IPS DF 6.9 (cell line): ENCODE data around the gene NLGN4X.

Experiments used
- DNase-seq: peaks from one replicate; pipeline ENCODE4 v3.0.0-alpha.2; 2013; ENCODE audit warnings: low read depth, low spot score
- H3K27ac ChIP-seq: one replicate; pipeline ENCODE4 v1.5.1; 2013; ENCODE audit warnings: low read length, control low read depth
- H3K27me3 ChIP-seq: 2 replicates; pipeline ENCODE4 v1.6.1; 2013; ENCODE audit warnings: mild to moderate bottlenecking, low read length; ENCODE audit not compliant: control insufficient read depth, insufficient read depth
- H3K36me3 ChIP-seq: 2 replicates; pipeline ENCODE4 v1.6.1; 2013; ENCODE audit warnings: low read length; ENCODE audit not compliant: control insufficient read depth, insufficient read depth
- H3K4me1 ChIP-seq: 2 replicates; pipeline ENCODE4 v1.6.1; 2013; ENCODE audit warnings: low read length; ENCODE audit not compliant: control insufficient read depth, insufficient read depth
- H3K4me3 ChIP-seq: 2 replicates; pipeline ENCODE4 v1.5.1; 2013; ENCODE audit warnings: mild to moderate bottlenecking, low read length
- H3K9me3 ChIP-seq: 2 replicates; pipeline ENCODE4 v1.6.1; 2013; ENCODE audit warnings: low read length, inconsistent platforms; ENCODE audit not compliant: control insufficient read depth, insufficient read depth
- WGBS: extraction: QIAGEN DNeasy Blood & Tissue Kit; methylation state at CpG from one replicate; pipeline ENCODE4 v1.1.7; 2013; ENCODE audit warnings: mixed read lengths, missing lambda C conversion rate; ENCODE audit not compliant: insufficient read length, insufficient coverage; 5-methylcytosine and 5-hydroxymethylcytosine counted together

Gene NLGN4X

DNA sequence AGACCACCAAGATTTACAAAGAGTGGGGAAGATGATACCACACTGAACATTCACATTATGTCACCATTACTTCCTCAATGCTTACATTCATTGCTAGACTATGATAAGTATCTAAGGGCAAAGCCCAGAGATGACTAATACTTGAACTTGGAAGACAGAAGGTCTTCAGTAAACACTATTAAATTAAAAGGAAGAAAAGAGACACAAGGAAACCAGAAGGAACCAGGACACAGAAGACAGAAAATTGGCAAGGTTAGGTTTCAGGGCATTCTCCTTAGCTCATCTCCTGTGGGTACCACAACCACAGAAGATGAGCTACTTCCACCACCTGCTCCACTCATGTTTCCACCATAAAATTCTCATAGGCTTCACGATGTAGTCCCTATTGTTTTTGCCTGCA is 64.9 kb downstream of the NLGN4X start:
- H3K4me1 ChIP-seq = no peaks in the 10 kb centered on the region
- WGBS = no CpG with 5 or more reads among the region's 1 CpG
- no peaks in the 10 kb centered on the region for H3K36me3 ChIP-seq
- no peak for DNase-seq
- no peak overlapping the region for H3K27ac ChIP-seq
- no peaks in the 10 kb centered on the region for H3K9me3 ChIP-seq
- H3K27me3 ChIP-seq = no peaks in the 10 kb centered on the region
- H3K4me3 ChIP-seq = no peak overlapping the region

DNA sequence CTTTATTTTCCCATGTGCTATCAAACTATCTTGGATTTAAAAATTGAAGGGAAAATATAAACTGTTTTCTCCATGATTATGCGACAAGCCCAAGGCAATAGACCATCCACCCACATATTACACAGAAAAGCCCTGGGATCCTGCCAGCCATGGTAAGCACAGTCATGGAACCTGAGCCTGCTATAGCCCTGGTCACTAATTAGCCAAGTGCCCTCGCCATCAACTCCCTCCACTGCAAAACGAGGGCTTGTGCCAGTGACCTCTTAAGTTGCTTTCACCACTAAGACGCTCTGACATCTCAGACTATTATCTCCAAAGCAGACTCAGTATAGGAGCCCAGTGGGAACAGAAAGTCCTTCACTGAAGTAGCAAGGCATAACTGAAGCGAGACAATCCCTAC is 69.2 kb downstream of the NLGN4X start:
- H3K27ac ChIP-seq = no peak overlapping the region
- H3K9me3 ChIP-seq = no peaks in the 10 kb centered on the region
- no peaks in the 10 kb centered on the region for H3K36me3 ChIP-seq
- no CpG with 5 or more reads among the region's 5 CpGs for WGBS
- H3K4me1 ChIP-seq = no peaks in the 10 kb centered on the region
- no peaks in the 10 kb centered on the region for H3K27me3 ChIP-seq
- no peak for DNase-seq
- H3K4me3 ChIP-seq = no peak overlapping the region

DNA sequence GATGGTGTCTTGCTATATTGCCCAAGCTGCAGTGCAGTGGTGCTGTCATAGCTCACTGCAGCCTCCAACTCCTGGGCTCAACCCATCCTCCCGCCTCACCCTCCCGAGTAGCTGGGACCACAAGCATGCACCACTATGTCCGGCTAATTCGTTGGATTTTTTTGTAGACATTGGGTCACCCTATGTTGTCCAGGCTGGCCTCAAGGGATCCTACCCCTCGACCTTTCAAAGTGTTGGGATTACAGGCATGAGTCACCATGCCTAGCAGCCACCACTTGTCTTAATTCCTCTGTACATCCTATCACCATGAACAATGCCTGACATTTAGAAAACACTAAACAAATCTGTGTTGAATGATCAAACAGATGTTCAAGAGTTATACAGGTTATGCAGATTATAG is 76.7 kb downstream of the NLGN4X start:
- Histone ChIP-seq H3K27ac (no peak overlapping the region), H3K9me3 (no peaks in the 10 kb centered on the region), H3K36me3 (no peaks in the 10 kb centered on the region), H3K4me3 (no peak overlapping the region), H3K4me1 (no peaks in the 10 kb centered on the region), H3K27me3 (no peaks in the 10 kb centered on the region)
- no CpG with 5 or more reads among the region's 5 CpGs for WGBS
- no peak for DNase-seq

DNA sequence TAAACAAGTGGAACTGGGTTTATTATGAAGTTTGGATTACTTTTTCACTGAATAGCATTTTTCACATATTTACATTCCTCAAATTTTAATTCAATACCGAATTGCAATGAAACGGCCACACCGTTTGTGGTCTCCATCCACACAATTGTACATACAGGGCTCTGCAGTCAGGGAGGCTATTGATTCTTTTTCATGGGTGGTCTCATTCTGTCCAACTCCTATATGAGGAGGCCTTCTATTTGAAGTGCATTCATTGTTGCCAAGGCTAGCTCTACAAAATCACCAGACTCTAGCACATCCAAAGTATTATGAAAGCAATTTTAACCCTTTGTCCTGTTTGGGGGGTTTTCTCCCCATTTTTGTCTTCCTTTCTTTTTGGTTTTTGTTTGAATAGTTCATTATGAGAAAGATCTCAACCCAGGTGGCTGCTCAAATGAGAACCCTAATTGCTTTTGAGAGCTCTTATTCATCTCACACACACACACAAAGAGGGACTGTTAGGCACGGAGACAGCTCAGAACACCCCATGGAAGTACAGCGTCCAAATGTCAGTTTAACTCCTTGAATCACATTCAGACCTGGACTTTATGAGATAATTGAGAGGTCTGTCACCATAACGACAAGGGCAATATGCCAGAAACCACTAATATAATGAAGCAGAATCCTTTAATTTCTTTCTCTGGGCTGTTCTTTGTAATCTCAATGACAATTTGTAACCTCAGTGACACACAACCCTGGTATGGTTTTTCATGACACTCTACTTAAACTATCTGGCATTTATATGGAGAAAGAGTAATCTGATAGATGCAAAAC is 79.4 kb downstream of the NLGN4X start:
- Histone ChIP-seq H3K4me1 (no peaks in the 10 kb centered on the region), H3K27me3 (no peaks in the 10 kb centered on the region), H3K4me3 (no peak overlapping the region), H3K27ac (no peak overlapping the region), H3K9me3 (no peaks in the 10 kb centered on the region), H3K36me3 (no peaks in the 10 kb centered on the region)
- WGBS = no CpG with 5 or more reads among the region's 6 CpGs
- DNase-seq = no peak

DNA sequence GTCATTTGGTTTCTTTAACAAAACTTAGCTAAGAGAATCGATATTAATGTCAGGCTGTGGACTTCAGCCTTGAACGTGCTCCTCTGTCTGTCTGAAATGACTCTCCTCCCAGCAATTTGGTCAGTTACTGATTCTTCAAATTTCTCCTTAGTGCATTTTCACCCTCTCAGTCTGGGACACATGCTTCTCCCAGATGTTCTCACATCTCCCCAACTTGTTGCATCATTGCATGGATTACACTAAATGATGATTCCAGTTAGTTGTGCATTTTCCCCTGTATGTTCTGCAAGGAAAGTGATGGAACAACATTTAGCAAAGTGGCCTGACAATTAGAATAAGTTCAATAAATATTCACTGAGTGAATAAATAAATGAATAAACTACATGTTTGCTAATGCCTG is 94.4 kb downstream of the NLGN4X start:
- no peaks in the 10 kb centered on the region for H3K36me3 ChIP-seq
- no CpG with 5 or more reads among the region's 2 CpGs for WGBS
- DNase-seq = no peak

DNA sequence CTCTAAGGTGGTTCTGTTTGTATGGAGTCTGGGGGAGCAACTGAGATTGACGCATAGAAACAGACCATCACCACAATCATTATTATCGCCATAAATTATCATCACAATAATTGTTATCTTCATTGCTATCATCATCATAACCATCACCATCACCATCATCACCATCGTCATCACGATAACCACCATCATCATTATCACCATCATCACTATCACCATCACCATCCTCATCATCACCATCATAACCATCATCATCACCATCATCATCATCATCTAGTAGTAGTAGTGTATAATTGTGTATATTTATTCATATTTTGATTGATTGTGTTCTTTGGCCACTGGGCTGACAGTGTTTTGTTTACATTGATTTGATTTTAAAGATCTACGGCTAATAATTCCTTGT is 95.7 kb downstream of the NLGN4X start:
- no peaks in the 10 kb centered on the region for H3K36me3 ChIP-seq
- no peaks in the 10 kb centered on the region for H3K27me3 ChIP-seq
- WGBS = 100% methylated on average over 2 of the region's 5 CpGs
- H3K9me3 ChIP-seq = no peaks in the 10 kb centered on the region
- H3K4me3 ChIP-seq = no peak overlapping the region
- no peaks in the 10 kb centered on the region for H3K4me1 ChIP-seq
- H3K27ac ChIP-seq = no peak overlapping the region
- no peak for DNase-seq

More for the DNA sequence above, 94.4 kb downstream of the NLGN4X start:
- Histone ChIP-seq H3K27ac (no peak overlapping the region), H3K27me3 (no peaks in the 10 kb centered on the region), H3K9me3 (no peaks in the 10 kb centered on the region), H3K4me1 (no peaks in the 10 kb centered on the region), H3K4me3 (no peak overlapping the region)

DNA sequence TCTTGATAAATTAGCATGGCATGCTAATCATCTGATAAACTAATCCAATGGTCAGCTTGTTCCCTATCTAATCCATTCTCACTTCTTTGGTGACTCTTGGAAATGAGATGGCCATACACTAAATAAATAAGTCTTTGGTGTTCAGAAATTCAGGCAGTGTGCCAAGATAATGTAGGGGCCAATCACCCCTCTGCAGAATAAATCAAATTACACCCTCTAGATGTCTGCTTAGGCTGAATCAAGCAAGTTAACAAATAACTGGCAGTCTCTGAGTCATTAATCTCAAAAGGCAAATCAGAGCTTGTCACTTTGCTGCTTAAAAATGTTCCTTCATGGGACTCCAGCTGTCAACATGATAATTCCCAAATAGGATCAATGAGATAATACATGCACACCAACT is 97.4 kb downstream of the NLGN4X start:
- DNase-seq = no peak
- Histone ChIP-seq H3K9me3 (no peaks in the 10 kb centered on the region), H3K4me1 (no peaks in the 10 kb centered on the region)

DNA sequence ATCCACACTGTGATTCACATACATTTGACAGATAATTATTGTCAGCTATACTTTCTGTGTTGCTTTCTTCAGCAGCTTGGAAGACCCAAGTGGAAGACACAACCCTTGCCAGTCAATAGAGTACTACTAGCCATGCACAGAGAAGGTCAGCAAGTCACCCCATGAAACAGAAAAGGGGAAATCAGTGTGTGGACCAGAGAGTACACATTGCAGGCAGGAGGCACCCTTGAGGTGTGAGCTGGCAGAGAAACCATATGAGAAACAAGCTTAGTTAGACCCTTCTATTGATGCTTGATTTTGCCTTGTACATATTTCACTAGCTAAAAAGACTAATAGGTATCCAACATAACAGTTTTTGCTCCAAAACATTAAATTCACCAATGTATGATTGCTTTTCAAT is 99.5 kb downstream of the NLGN4X start:
- Histone ChIP-seq H3K27me3 (no peaks in the 10 kb centered on the region), H3K4me3 (no peak overlapping the region), H3K36me3 (no peaks in the 10 kb centered on the region), H3K9me3 (no peaks in the 10 kb centered on the region), H3K4me1 (no peaks in the 10 kb centered on the region), H3K27ac (no peak overlapping the region)
- no peak for DNase-seq

More for the DNA sequence above, 97.4 kb downstream of the NLGN4X start:
- Histone ChIP-seq H3K27me3 (no peaks in the 10 kb centered on the region), H3K4me3 (no peak overlapping the region), H3K27ac (no peak overlapping the region), H3K36me3 (no peaks in the 10 kb centered on the region)

DNA sequence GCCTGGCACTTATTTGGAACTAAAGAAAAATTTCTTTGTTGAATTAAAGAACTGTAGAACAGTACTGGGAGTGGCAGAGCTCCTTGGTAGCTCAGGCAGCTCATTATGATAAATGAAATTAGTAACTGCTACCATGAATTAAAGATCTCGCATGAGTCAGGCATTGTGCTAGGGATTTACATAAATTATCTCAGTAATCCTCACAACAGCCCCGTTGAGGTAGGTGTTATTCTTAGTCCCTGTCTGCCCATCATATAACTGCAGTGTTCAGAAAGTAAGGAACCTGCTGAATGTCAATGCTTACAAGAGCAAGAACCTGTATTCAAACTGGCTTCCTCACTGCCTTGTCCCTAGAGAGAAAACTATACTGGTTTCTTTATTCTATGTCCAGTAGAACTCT is 108.3 kb downstream of the NLGN4X start:
- Histone ChIP-seq H3K4me1 (no peaks in the 10 kb centered on the region), H3K36me3 (no peaks in the 10 kb centered on the region), H3K27me3 (no peaks in the 10 kb centered on the region), H3K9me3 (no peaks in the 10 kb centered on the region), H3K27ac (no peak overlapping the region), H3K4me3 (no peak overlapping the region)
- DNase-seq = no peak
- no CpG with 5 or more reads among the region's 2 CpGs for WGBS

DNA sequence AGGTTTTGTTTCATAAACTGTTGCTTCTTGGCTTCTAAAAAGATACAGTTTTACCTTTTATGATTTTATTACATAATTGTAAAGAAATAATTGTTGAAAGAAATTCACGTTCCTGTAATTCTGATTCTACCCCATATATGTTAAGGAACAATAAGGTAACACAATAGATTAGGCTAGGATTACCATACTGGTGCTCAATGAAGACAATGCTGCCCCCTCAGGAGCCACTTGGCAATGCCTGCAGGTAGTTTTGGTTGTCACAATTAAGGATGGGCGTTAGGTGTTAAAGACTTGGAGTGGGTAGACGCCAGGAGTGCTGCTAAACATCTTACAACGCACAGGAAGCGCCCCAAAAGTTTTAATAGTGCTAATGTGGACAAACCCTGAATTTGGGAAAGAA is 133.2 kb downstream of the NLGN4X start:
- WGBS = no CpG with 5 or more reads among the region's 5 CpGs
- no peaks in the 10 kb centered on the region for H3K4me1 ChIP-seq
- H3K27ac ChIP-seq = no peak overlapping the region
- no peak overlapping the region for H3K4me3 ChIP-seq
- H3K27me3 ChIP-seq = no peaks in the 10 kb centered on the region
- H3K36me3 ChIP-seq = no peaks in the 10 kb centered on the region
- peak; percentile 11 for DNase-seq
- no peaks in the 10 kb centered on the region for H3K9me3 ChIP-seq

DNA sequence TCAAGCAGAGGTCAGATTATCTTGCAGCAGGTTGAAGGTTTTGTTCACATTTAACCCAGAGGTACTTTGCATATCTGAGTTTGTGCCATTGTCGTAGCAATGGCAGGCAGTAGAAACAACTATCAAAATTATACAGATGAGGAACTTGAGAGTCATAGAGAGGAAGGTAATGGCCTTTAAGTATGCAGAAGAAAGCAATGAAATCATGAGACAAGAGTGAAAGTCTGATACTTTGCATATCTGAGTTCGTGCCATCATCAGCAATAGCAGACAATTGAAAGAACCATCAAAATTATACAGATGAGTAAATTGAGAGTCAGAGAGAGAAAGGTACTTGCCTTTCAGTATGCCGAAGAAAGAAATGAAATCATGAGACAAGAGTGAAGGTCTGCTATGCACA is 154.1 kb downstream of the NLGN4X start:
- no peak overlapping the region for H3K4me3 ChIP-seq
- H3K9me3 ChIP-seq = no peaks in the 10 kb centered on the region
- H3K36me3 ChIP-seq = no peaks in the 10 kb centered on the region
- no CpG with 5 or more reads among the region's 3 CpGs for WGBS
- H3K27me3 ChIP-seq = no peaks in the 10 kb centered on the region
- DNase-seq = no peak
- no peak overlapping the region for H3K27ac ChIP-seq
- no peaks in the 10 kb centered on the region for H3K4me1 ChIP-seq
